Measurements from ENCODE around the gene GNG8. TPM values are rescaled to one million over a fixed set of nuclear protein-coding genes. Genes with fewer than 3 reads are reported as not detected.

The GNG8 gene
- not detected in 2 replicates for total RNA-seq (2021)
- long read RNA-seq: 0 reads

GRCh38 chr19:46635920-46636761 is at the start of gene GNG8:
GNG8 (minus strand) TSS chr19:46636202; CDS start chr19:46634682, 1,520 bp downstream.
- no peak within 1 kb of the TSS for H2AK5ac ChIP-seq (ENCODE audit: insufficient read length, low read length)
- TF ChIP-seq CTCF (conservative IDR thresholded peaks at IDR 0.05): no peak
- H3K18ac ChIP-seq (ENCODE audit: insufficient read length, low read depth, low read length): no peak within 1 kb of the TSS
- H3K56ac ChIP-seq (ENCODE audit: insufficient read length, low read depth, low read length): no peak within 1 kb of the TSS
- H3K23me2 ChIP-seq (ENCODE audit: insufficient read length, low read depth, low read length, poor library complexity, severe bottlenecking): peaks cover 19% of the 10 kb centered on the region
- H3K14ac ChIP-seq (ENCODE audit: insufficient read depth, low read length): no peak within 1 kb of the TSS
- Mint-ChIP-seq H3K4me1 (peaks cover 18 to 21% of the 10 kb centered on the region in 2 experiments), H3K27me3 (ENCODE audit: low read depth) (peaks cover 56% of the 10 kb centered on the region), H3K4me3 (peak within 1 kb of the TSS; percentile 30 to 91), H3K9me3 (no peaks in the 10 kb centered on the region), H3K27ac (no peak within 1 kb of the TSS), H3K36me3 (ENCODE audit: insufficient read depth in 1 of 3, low read depth in 3 of 3) (no peaks in the 10 kb centered on the region)
- H2AFZ ChIP-seq (ENCODE audit: low read length): no peak within 1 kb of the TSS
- no peak within 1 kb of the TSS for H3K9ac ChIP-seq (ENCODE audit: extremely low read depth, insufficient read length, low read length)
- H2BK15ac ChIP-seq (ENCODE audit: low read depth, low read length): no peak within 1 kb of the TSS
- no peak within 1 kb of the TSS for H2BK120ac ChIP-seq (ENCODE audit: low read depth, low read length, poor library complexity, severe bottlenecking)
- H2BK5ac ChIP-seq (ENCODE audit: insufficient read length, low read length): no peak within 1 kb of the TSS
- H3K27me3 ChIP-seq (ENCODE audit: insufficient read depth, low read length): peaks cover 28% of the 10 kb centered on the region
- no peaks in the 10 kb centered on the region for H3K79me2 ChIP-seq (ENCODE audit: insufficient read depth, low read length)
- no peak within 1 kb of the TSS for H3K4ac ChIP-seq (ENCODE audit: low read depth, low read length)
- H3K9me3 ChIP-seq (ENCODE audit: control insufficient read depth, low read depth, low read length): no peaks in the 10 kb centered on the region
- no peak for DNase-seq
- no peaks in the 10 kb centered on the region for H4K20me1 ChIP-seq (ENCODE audit: control insufficient read depth, insufficient read depth, insufficient read length)
- no peak within 1 kb of the TSS for H3T11ph ChIP-seq (ENCODE audit: low read length)
- no peak within 1 kb of the TSS for H3K23ac ChIP-seq (ENCODE audit: insufficient read length, low read depth, low read length)
- H4K91ac ChIP-seq (ENCODE audit: insufficient read length, low read depth, low read length): no peak within 1 kb of the TSS
- no peak within 1 kb of the TSS for H3K27ac ChIP-seq (ENCODE audit: insufficient read length, low read depth, low read length)
- no peaks in the 10 kb centered on the region for H3K79me1 ChIP-seq (ENCODE audit: insufficient read depth, low read depth, low read length, poor library complexity, severe bottlenecking)
- H4K5ac ChIP-seq (ENCODE audit: insufficient read length, low read depth, low read length): no peak within 1 kb of the TSS
- peak within 1 kb of the TSS; percentile 85 for H3K4me2 ChIP-seq (ENCODE audit: insufficient read depth, insufficient read length, low read length)
- H4K8ac ChIP-seq (replicated peaks; ENCODE audit: insufficient read length, low read depth, low read length): no peak within 1 kb of the TSS
- peaks cover 4% of the 10 kb centered on the region; the same call in 1 of the 2 replicates for H3K4me1 ChIP-seq (ENCODE audit: insufficient read depth, low read length)
- WGBS (ENCODE audit: extremely low coverage, insufficient read length, low lambda C conversion rate): no CpG with 5 or more reads among the region's 34 CpGs
- H2BK12ac ChIP-seq (ENCODE audit: insufficient read length, low read depth, low read length): no peak within 1 kb of the TSS
- H2BK20ac ChIP-seq (ENCODE audit: low read depth, low read length, poor library complexity, severe bottlenecking): no peak within 1 kb of the TSS
